Mesendoderm (in vitro differentiated cells): ENCODE measurements around the gene NELFCD.

ENCODE experiments used
- DNase-seq: peaks from one replicate; pipeline ENCODE4 v3.0.0; 2013
- H2AK5ac ChIP-seq: 2 replicates; pipeline ENCODE4 v1.6.1; 2013; ENCODE audit warnings: low read length, inconsistent platforms
- H2BK120ac ChIP-seq: 2 replicates; pipeline ENCODE4 v1.6.1; 2013; ENCODE audit warnings: low read depth, mild to moderate bottlenecking, low read length, moderate library complexity, mixed read lengths
- H2BK15ac ChIP-seq: replicated peaks from 2 replicates; pipeline ENCODE4 v1.6.1; 2013; ENCODE audit warnings: low read depth, mild to moderate bottlenecking, moderate library complexity
- H2BK5ac ChIP-seq: 2 replicates; pipeline ENCODE4 v1.6.1; 2013; ENCODE audit warnings: low read length, inconsistent platforms
- H3K18ac ChIP-seq: 2 replicates; pipeline ENCODE4 v1.6.1; 2013; ENCODE audit warnings: mild to moderate bottlenecking, low read length, mixed read lengths
- H3K23ac ChIP-seq: one replicate; pipeline ENCODE4 v1.6.1; 2013; ENCODE audit warnings: low read length
- H3K27ac ChIP-seq: 2 replicates; pipeline ENCODE4 v1.5.1; 2013; ENCODE audit warnings: low read depth, mild to moderate bottlenecking, inconsistent platforms, low read length, moderate library complexity
- H3K27me3 ChIP-seq: 2 replicates; pipeline ENCODE4 v1.6.1; 2013; ENCODE audit warnings: low read length, control low read depth, mild to moderate bottlenecking, inconsistent platforms; ENCODE audit not compliant: insufficient read depth, poor library complexity
- H3K36me3 ChIP-seq: 2 replicates; pipeline ENCODE4 v1.6.1; 2013; ENCODE audit warnings: low read length, inconsistent platforms; ENCODE audit not compliant: control insufficient read depth, insufficient read depth
- H3K4ac ChIP-seq: one replicate; pipeline ENCODE4 v1.6.1; 2013; ENCODE audit warnings: low read depth, mild to moderate bottlenecking, low read length, moderate library complexity
- H3K4me1 ChIP-seq: 2 replicates; pipeline ENCODE4 v1.6.1; 2013; ENCODE audit warnings: low read depth, low read length, inconsistent platforms; ENCODE audit not compliant: control insufficient read depth
- H3K4me2 ChIP-seq: 2 replicates; pipeline ENCODE4 v1.6.1; 2013; ENCODE audit warnings: low read length
- H3K4me3 ChIP-seq: 2 replicates; pipeline ENCODE4 v1.5.1; 2013; ENCODE audit warnings: mild to moderate bottlenecking, low read length
- H3K56ac ChIP-seq: one replicate; pipeline ENCODE4 v1.6.1; 2013; ENCODE audit warnings: low read length
- H3K79me1 ChIP-seq: 2 replicates; pipeline ENCODE4 v1.6.1; 2013; ENCODE audit warnings: low read length, inconsistent platforms
- H3K79me2 ChIP-seq: 2 replicates; pipeline ENCODE4 v1.6.1; 2013; ENCODE audit warnings: mild to moderate bottlenecking, low read length; ENCODE audit not compliant: control insufficient read depth, insufficient read depth
- H3K9ac ChIP-seq: 2 replicates; pipeline ENCODE4 v1.6.1; 2013; ENCODE audit warnings: low read length, inconsistent platforms
- H4K5ac ChIP-seq: one replicate; pipeline ENCODE4 v1.6.1; 2013; ENCODE audit warnings: low read length
- H4K8ac ChIP-seq: one replicate; pipeline ENCODE4 v1.6.1; 2013; ENCODE audit warnings: low read depth, mild to moderate bottlenecking, control low read depth, low read length, moderate library complexity
- WGBS: extraction: QIAGEN DNeasy Blood & Tissue Kit; methylation state at CpG from one replicate; pipeline ENCODE4 v1.1.7; 2013; ENCODE audit warnings: low lambda C conversion rate, missing lambda C conversion rate; ENCODE audit not compliant: insufficient coverage; ENCODE audit errors: extremely low coverage; 5-methylcytosine and 5-hydroxymethylcytosine counted together

Gene NELFCD

DNA sequence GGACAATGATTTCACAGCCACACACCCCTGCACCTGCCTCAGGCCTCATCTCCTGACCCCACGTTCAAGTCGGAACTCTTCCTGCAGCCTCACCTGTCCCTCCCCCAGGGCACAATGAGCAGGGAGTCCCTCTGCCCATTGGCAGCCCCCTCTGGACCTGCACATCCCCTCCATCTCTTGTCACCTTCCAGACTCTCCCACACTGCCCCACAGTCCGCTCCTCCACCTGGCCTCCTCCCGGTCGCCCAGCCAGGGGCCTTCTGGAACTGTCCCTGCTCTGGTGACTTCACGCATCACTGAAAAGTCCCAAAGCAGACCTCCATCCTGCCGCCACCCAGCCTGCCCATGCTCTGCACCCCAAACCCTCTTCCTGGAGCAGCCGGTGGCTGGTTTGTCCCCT lies 21.3 kb downstream of the NELFCD start:
- Histone ChIP-seq H4K8ac (no peak overlapping the region), H3K27me3 (no peaks in the 10 kb centered on the region), H2BK120ac (no peak overlapping the region), H3K79me2 (no peaks in the 10 kb centered on the region), H3K18ac (no peak overlapping the region), H3K4me1 (no peaks in the 10 kb centered on the region), H3K9ac (no peak overlapping the region), H2BK5ac (no peak overlapping the region), H3K4me3 (no peak overlapping the region), H2BK15ac (no peak overlapping the region), H4K5ac (no peak overlapping the region), H3K27ac (no peak overlapping the region), H3K23ac (no peak overlapping the region), H3K4ac (no peak overlapping the region), H3K79me1 (peaks cover 5% of the 10 kb centered on the region), H2AK5ac (no peak overlapping the region), H3K56ac (no peak overlapping the region), H3K36me3 (no peaks in the 10 kb centered on the region), H3K4me2 (no peak overlapping the region)
- WGBS, result no CpG with 5 or more reads among the region's 8 CpGs
- no peak for DNase-seq

- Histone ChIP-seq H3K4ac (no peak overlapping the region), H4K5ac (no peak overlapping the region), H3K9ac (no peak overlapping the region), H3K18ac (no peak overlapping the region), H3K27ac (no peak overlapping the region), H2BK15ac (no peak overlapping the region), H3K4me2 (no peak overlapping the region), H3K56ac (no peak overlapping the region), H3K79me2 (no peaks in the 10 kb centered on the region), H3K4me1 (no peaks in the 10 kb centered on the region), H2BK120ac (no peak overlapping the region), H2BK5ac (no peak overlapping the region), H2AK5ac (no peak overlapping the region), H3K23ac (no peak overlapping the region), H3K27me3 (no peaks in the 10 kb centered on the region), H3K4me3 (no peak overlapping the region), H3K36me3 (no peaks in the 10 kb centered on the region), H3K79me1 (peaks cover 5% of the 10 kb centered on the region), H4K8ac (no peak overlapping the region)
- DNase-seq, result no peak
- no CpG with 5 or more reads among the region's 17 CpGs for WGBS
Measured at GRCh38 chr20:59002874-59003399, 21.9 kb downstream of the NELFCD start.

- H3K4me3 ChIP-seq, result no peak overlapping the region
- no peak overlapping the region for H3K4ac ChIP-seq
- H3K18ac ChIP-seq, result no peak overlapping the region
- no peak overlapping the region for H3K9ac ChIP-seq
- no peak overlapping the region for H4K8ac ChIP-seq
- H3K4me1 ChIP-seq, result no peaks in the 10 kb centered on the region
- no peak for DNase-seq
- no peak overlapping the region for H3K23ac ChIP-seq
- no CpG with 5 or more reads among the region's 16 CpGs for WGBS
- H2BK120ac ChIP-seq, result no peak overlapping the region
- no peaks in the 10 kb centered on the region for H3K27me3 ChIP-seq
- no peak overlapping the region for H2BK5ac ChIP-seq
- no peak overlapping the region for H3K56ac ChIP-seq
- H3K79me2 ChIP-seq, result no peaks in the 10 kb centered on the region
- H3K4me2 ChIP-seq, result no peak overlapping the region
- no peak overlapping the region for H2AK5ac ChIP-seq
- H3K36me3 ChIP-seq, result no peaks in the 10 kb centered on the region
- H3K27ac ChIP-seq, result no peak overlapping the region
- H3K79me1 ChIP-seq, result peaks cover 5% of the 10 kb centered on the region
- no peak overlapping the region for H2BK15ac ChIP-seq
- no peak overlapping the region for H4K5ac ChIP-seq
Measured at GRCh38 chr20:59003836-59004492, 22.9 kb downstream of the NELFCD start.

DNA sequence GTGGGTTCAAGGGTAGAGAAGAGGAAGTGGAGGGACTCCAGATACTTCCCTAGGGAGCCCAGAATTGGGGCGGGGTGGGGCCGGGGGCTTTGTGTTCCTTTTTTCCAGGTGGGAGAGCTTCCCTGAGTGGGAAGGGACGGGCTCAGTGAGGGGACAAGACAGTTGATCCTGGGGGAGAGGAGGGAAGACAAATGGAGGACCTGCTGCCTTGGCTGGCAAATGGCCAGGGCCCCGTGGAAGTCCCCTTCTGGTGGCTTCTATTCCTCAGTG lies 23.4 kb downstream of the NELFCD start:
- no peak overlapping the region for H3K18ac ChIP-seq
- no peak overlapping the region for H4K8ac ChIP-seq
- no peaks in the 10 kb centered on the region for H3K4me1 ChIP-seq
- H3K4ac ChIP-seq, result no peak overlapping the region
- DNase-seq, result no peak
- WGBS, result no CpG with 5 or more reads among the region's 4 CpGs
- no peak overlapping the region for H3K4me2 ChIP-seq
- no peak overlapping the region for H3K9ac ChIP-seq
- no peak overlapping the region for H4K5ac ChIP-seq
- no peaks in the 10 kb centered on the region for H3K36me3 ChIP-seq
- peaks cover 5% of the 10 kb centered on the region for H3K79me1 ChIP-seq
- H3K79me2 ChIP-seq, result no peaks in the 10 kb centered on the region
- H3K23ac ChIP-seq, result no peak overlapping the region
- H2BK120ac ChIP-seq, result no peak overlapping the region
- H3K56ac ChIP-seq, result no peak overlapping the region
- no peaks in the 10 kb centered on the region for H3K27me3 ChIP-seq
- H3K27ac ChIP-seq, result no peak overlapping the region
- no peak overlapping the region for H3K4me3 ChIP-seq
- H2BK15ac ChIP-seq, result no peak overlapping the region
- no peak overlapping the region for H2BK5ac ChIP-seq
- H2AK5ac ChIP-seq, result no peak overlapping the region

- Histone ChIP-seq H3K79me2 (no peaks in the 10 kb centered on the region), H4K5ac (no peak overlapping the region), H3K4me1 (no peaks in the 10 kb centered on the region), H3K23ac (no peak overlapping the region), H2BK5ac (no peak overlapping the region), H3K4ac (no peak overlapping the region), H2BK15ac (no peak overlapping the region), H3K27me3 (no peaks in the 10 kb centered on the region), H4K8ac (no peak overlapping the region), H3K36me3 (no peaks in the 10 kb centered on the region), H3K27ac (no peak overlapping the region), H3K4me3 (no peak overlapping the region), H3K18ac (no peak overlapping the region), H3K79me1 (peaks cover 5% of the 10 kb centered on the region), H3K9ac (no peak overlapping the region), H2BK120ac (no peak overlapping the region), H3K4me2 (no peak overlapping the region), H3K56ac (no peak overlapping the region), H2AK5ac (no peak overlapping the region)
- DNase-seq, result no peak
- WGBS, result no CpG with 5 or more reads among the region's 17 CpGs
Measured at GRCh38 chr20:59004763-59005522, 23.9 kb downstream of the NELFCD start.
